HepG2 (cell line): Measurements from ENCODE around the gene CDK2AP2. TPM values are rescaled to one million over a fixed set of nuclear protein-coding genes. Genes with fewer than 3 reads are reported as not detected.
A peak's percentile ranks its signal among the peaks of the same experiment; 100 is the strongest.

Experiments
- BATF2 ChIP-seq: sonication (generic); formaldehyde crosslinking; IDR thresholded peaks from 2 replicates; pipeline ENCODE4 v1.8.0; 2022; ENCODE audit warnings: mild to moderate bottlenecking, missing genetic modification reagents, moderate library complexity
- CHD2 ChIP-seq: IDR thresholded peaks from 2 replicates; pipeline ENCODE4 v1.6.1; 2011; ENCODE audit warnings: low read depth, low read length, improper control_type of control experiment
- DMAP1 ChIP-seq: IDR thresholded peaks from 2 replicates; pipeline ENCODE4 v1.6.1; 2016
- FOXA3 ChIP-seq: IDR thresholded peaks from 2 replicates; pipeline ENCODE4 v1.6.1; 2016; ENCODE audit warnings: missing genetic modification reagents, missing compliant biosample characterization
- HDAC1 ChIP-seq: sonication (generic); formaldehyde crosslinking; IDR thresholded peaks from 2 replicates; pipeline ENCODE4 v1.5.1; 2020; ENCODE audit warnings: mild to moderate bottlenecking, missing genetic modification reagents
- NBN ChIP-seq: fragments of 450-650 bp; conservative IDR thresholded peaks from 2 replicates; pipeline ENCODE4 v1.6.1; 2017
- NCOR1 ChIP-seq: fragments of 200-600 bp; sonication (generic); IDR thresholded peaks from 2 replicates; pipeline ENCODE4 v1.7.0; 2017; ENCODE audit warnings: antibody characterized with exemption, low read length, borderline replicate concordance
- POLR2G ChIP-seq: fragments of 200-400 bp; formaldehyde crosslinking; IDR thresholded peaks from 2 replicates; pipeline ENCODE4 v1.6.1; 2018; ENCODE audit warnings: mild to moderate bottlenecking, low read depth, low read length, moderate library complexity
- RFXAP ChIP-seq: sonication (generic); formaldehyde crosslinking; IDR thresholded peaks from 2 replicates; pipeline ENCODE4 v1.4.0; 2020; ENCODE audit warnings: missing genetic modification reagents, borderline replicate concordance
- TEAD3 ChIP-seq: optimal IDR thresholded peaks from 2 replicates; pipeline ENCODE3; 2016; ENCODE audit warnings: borderline replicate concordance
- TFDP1 ChIP-seq: IDR thresholded peaks from 2 replicates; pipeline ENCODE4 v1.6.1; 2016; ENCODE audit warnings: missing compliant biosample characterization, missing genetic modification reagents, borderline replicate concordance
- ZBTB3 ChIP-seq: sonication (generic); formaldehyde crosslinking; IDR thresholded peaks from 2 replicates; pipeline ENCODE4 v1.4.0; 2020; ENCODE audit warnings: low read depth, mild to moderate bottlenecking, moderate library complexity, missing genetic modification reagents, borderline replicate concordance
- ZC3H4 ChIP-seq: sonication (generic); formaldehyde crosslinking; IDR thresholded peaks from 2 replicates; pipeline ENCODE4 v1.4.0; 2020; ENCODE audit warnings: missing genetic modification reagents, borderline replicate concordance
- ZNF296 ChIP-seq: sonication (generic); formaldehyde crosslinking; conservative IDR thresholded peaks from 2 replicates; pipeline ENCODE4 v1.5.0; 2020; ENCODE audit warnings: mild to moderate bottlenecking, missing genetic modification reagents
- ZNF34 ChIP-seq: sonication (generic); formaldehyde crosslinking; IDR thresholded peaks from 2 replicates; pipeline ENCODE4 v1.4.0; 2020; ENCODE audit warnings: mild to moderate bottlenecking, missing genetic modification reagents, borderline replicate concordance
- ZNF607 ChIP-seq: sonication (generic); formaldehyde crosslinking; IDR thresholded peaks from 2 replicates; pipeline ENCODE4 v1.5.1; 2020; ENCODE audit warnings: missing genetic modification reagents, mild to moderate bottlenecking, borderline replicate concordance
- ZNF609 ChIP-seq: sonication (generic); formaldehyde crosslinking; IDR thresholded peaks from 2 replicates; pipeline ENCODE4 v1.4.0; 2020; ENCODE audit warnings: mild to moderate bottlenecking, missing genetic modification reagents, borderline replicate concordance
- ZSCAN21 ChIP-seq: sonication (generic); formaldehyde crosslinking; IDR thresholded peaks from 2 replicates; pipeline ENCODE4 v1.8.0; 2022; ENCODE audit warnings: mild to moderate bottlenecking, missing genetic modification reagents, moderate library complexity, borderline replicate concordance
- ZSCAN25 ChIP-seq: sonication (generic); formaldehyde crosslinking; IDR thresholded peaks from 2 replicates; pipeline ENCODE4 v1.8.0; 2022; ENCODE audit warnings: mild to moderate bottlenecking, missing genetic modification reagents
- polyA plus RNA-seq, 8 experiments: library from polyadenylated mRNA; depleted of rRNA in 3 of 8; stranded (reverse) in 7 of 8; unstranded in 1 of 8; fragments of >200 nt; fragmentation: Illumina TruSeq in 4 of 8; extraction: Trizol in 4 of 8; gene quantifications; 2 replicates each; pipeline versions ENCODE4 v1.2.1 to v1.2.3, GENCODE V29; 2011 to 2016; ENCODE audit warnings: low read depth in 4 of 8, missing spikeins in 1 of 8, mixed read lengths in 1 of 8; ENCODE audit not compliant: insufficient read depth in 1 of 8
- total RNA-seq, 5 experiments: library from RNA; depleted of rRNA; stranded (reverse); fragments of >200 nt; fragmentation: Illumina TruSeq; extraction: Trizol; gene quantifications; 2 replicates each; pipeline ENCODE4 v1.2.3, GENCODE V29; 2016; ENCODE audit warnings: low read depth in 1 of 5

Gene CDK2AP2
- total and polyA plus RNA-seq, 2 of the 13 experiments (the other 11 are each of a cell fraction or from before 2014, with no cell fraction given) = 15.0 to 23.2 TPM

- TF ChIP-seq RFXAP = 0 out of 2 replicates have a peak, but pooled peaks have one; percentile 16
- TF ChIP-seq ZBTB3 = no peak
- peak; percentile 30 for TF ChIP-seq TEAD3 (CRISPR knock-in tag)
- TF ChIP-seq NCOR1 = no peak
- TF ChIP-seq FOXA3 = peak; percentile 29; the same call in 1 of the 2 replicates
- TF ChIP-seq ZNF609 (CRISPR knock-in tag) = peak; percentile 62
- TF ChIP-seq CHD2 = no peak
- no peak for TF ChIP-seq ZSCAN25 (CRISPR knock-in tag)
- TF ChIP-seq POLR2G = peak; percentile 34; the same call in 1 of the 2 replicates
- TF ChIP-seq BATF2 (CRISPR knock-in tag) = peak; percentile 35; the same call in 1 of the 2 replicates
- 0 out of 2 replicates have a peak, but pooled peaks have one; percentile 60 for TF ChIP-seq ZNF607 (CRISPR knock-in tag)
- TF ChIP-seq DMAP1 (CRISPR knock-in tag) = peak; percentile 35; the same call in 1 of the 2 replicates
- TF ChIP-seq ZC3H4 = no peak
- TF ChIP-seq TFDP1 (CRISPR knock-in tag) = peak; percentile 14; the same call in 1 of the 2 replicates
- peak; percentile 69; the same call in 1 of the 2 replicates for TF ChIP-seq ZSCAN21
- TF ChIP-seq ZNF34 (CRISPR knock-in tag) = no peak
- peak; percentile 57; the same call in 1 of the 2 replicates for TF ChIP-seq HDAC1 (CRISPR knock-in tag)
- TF ChIP-seq ZNF296 = no peak
- TF ChIP-seq NBN = no peak
Measured at GRCh38 chr11:67505605-67506396, 2.2 kb downstream of the CDK2AP2 start (continued).
